ENCODE data around the gene RAB24. TPM values are rescaled to one million over a fixed set of nuclear protein-coding genes. Genes with fewer than 3 reads are reported as not detected.

Gene RAB24
- total and polyA plus RNA-seq, 2 experiments from 2014 or later: 27.1 to 27.7 TPM

GRCh38 chr5:177276886-177277285 is 26.6 kb downstream of the RAB24 start:
- Mint-ChIP-seq H3K9me3 (no peaks in the 10 kb centered on the region), H3K27me3 (ENCODE audit: insufficient read depth, low read depth, poor library complexity) (no peaks in the 10 kb centered on the region), H3K27ac (no peak overlapping the region), H3K4me1 (no peaks in the 10 kb centered on the region), H3K4me3 (no peak overlapping the region), H3K36me3 (ENCODE audit: low read depth) (peaks cover 84% of the 10 kb centered on the region)
- peaks cover 65% of the 10 kb centered on the region for H3K36me3 ChIP-seq (ENCODE audit: insufficient read depth)
- H3F3A ChIP-seq (replicated peaks; ENCODE audit: low read depth): peaks cover 11% of the 10 kb centered on the region; the same call in 1 of the 2 replicates
- TF ChIP-seq EZH2 (IDR thresholded peaks at IDR 0.05; ENCODE audit: low read depth, unreplicated experiment): no peak
- no peak for TF ChIP-seq CREB1 (CRISPR knock-in tag; IDR thresholded peaks at IDR 0.05; ENCODE audit: low read depth)
- no peak for TF ChIP-seq POLR2AphosphoS5 (IDR thresholded peaks at IDR 0.05; ENCODE audit: low read depth)
- no peak for TF ChIP-seq ZNF114 (CRISPR knock-in tag; IDR thresholded peaks at IDR 0.05)
- TF ChIP-seq, protein P1, sequence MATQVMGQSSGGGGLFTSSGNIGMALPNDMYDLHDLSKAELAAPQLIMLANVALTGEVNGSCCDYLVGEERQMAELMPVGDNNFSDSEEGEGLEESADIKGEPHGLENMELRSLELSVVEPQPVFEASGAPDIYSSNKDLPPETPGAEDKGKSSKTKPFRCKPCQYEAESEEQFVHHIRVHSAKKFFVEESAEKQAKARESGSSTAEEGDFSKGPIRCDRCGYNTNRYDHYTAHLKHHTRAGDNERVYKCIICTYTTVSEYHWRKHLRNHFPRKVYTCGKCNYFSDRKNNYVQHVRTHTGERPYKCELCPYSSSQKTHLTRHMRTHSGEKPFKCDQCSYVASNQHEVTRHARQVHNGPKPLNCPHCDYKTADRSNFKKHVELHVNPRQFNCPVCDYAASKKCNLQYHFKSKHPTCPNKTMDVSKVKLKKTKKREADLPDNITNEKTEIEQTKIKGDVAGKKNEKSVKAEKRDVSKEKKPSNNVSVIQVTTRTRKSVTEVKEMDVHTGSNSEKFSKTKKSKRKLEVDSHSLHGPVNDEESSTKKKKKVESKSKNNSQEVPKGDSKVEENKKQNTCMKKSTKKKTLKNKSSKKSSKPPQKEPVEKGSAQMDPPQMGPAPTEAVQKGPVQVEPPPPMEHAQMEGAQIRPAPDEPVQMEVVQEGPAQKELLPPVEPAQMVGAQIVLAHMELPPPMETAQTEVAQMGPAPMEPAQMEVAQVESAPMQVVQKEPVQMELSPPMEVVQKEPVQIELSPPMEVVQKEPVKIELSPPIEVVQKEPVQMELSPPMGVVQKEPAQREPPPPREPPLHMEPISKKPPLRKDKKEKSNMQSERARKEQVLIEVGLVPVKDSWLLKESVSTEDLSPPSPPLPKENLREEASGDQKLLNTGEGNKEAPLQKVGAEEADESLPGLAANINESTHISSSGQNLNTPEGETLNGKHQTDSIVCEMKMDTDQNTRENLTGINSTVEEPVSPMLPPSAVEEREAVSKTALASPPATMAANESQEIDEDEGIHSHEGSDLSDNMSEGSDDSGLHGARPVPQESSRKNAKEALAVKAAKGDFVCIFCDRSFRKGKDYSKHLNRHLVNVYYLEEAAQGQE (IDR thresholded peaks at IDR 0.05; ENCODE audit: unreplicated experiment): no peak
- TF ChIP-seq EZH2phosphoT487 (IDR thresholded peaks at IDR 0.05; ENCODE audit: unreplicated experiment): no peak
- no peak for TF ChIP-seq ETS1 (IDR thresholded peaks at IDR 0.05)
- no peak overlapping the region for H3K4me3 ChIP-seq
- H3K4me2 ChIP-seq: no peak overlapping the region
- H3K27me3 ChIP-seq (ENCODE audit: insufficient read depth): no peaks in the 10 kb centered on the region
- H4K20me1 ChIP-seq (replicated peaks; ENCODE audit: insufficient read depth): peaks cover 17% of the 10 kb centered on the region
- no peak overlapping the region for H3K27ac ChIP-seq (ENCODE audit: low read depth)
- H3K4me1 ChIP-seq (ENCODE audit: insufficient read depth): no peaks in the 10 kb centered on the region
- no peak for ATAC-seq
- no peak for DNase-seq (ENCODE audit: low spot score)
- 0 out of 2 replicates have a peak, but pooled peaks cover 4% of the 10 kb centered on the region for H3K79me2 ChIP-seq (replicated peaks; ENCODE audit: insufficient read depth)
- no peak overlapping the region for H2AFZ ChIP-seq
- H3K9me2 ChIP-seq (ENCODE audit: insufficient read depth): no peaks in the 10 kb centered on the region

- no peaks in the 10 kb centered on the region for H3K27me3 Mint-ChIP-seq (ENCODE audit: insufficient read depth, low read depth, poor library complexity)
- Histone ChIP-seq H4K20me1 (replicated peaks; ENCODE audit: insufficient read depth) (peaks cover 16% of the 10 kb centered on the region), H3K27ac (ENCODE audit: low read depth) (no peak overlapping the region), H3K27me3 (ENCODE audit: insufficient read depth) (no peaks in the 10 kb centered on the region), H3K36me3 (ENCODE audit: insufficient read depth) (peaks cover 62% of the 10 kb centered on the region), H3K4me2 (no peak overlapping the region), H2AFZ (no peak overlapping the region), H3K4me3 (no peak overlapping the region), H3F3A (replicated peaks; ENCODE audit: low read depth) (peaks cover 11% of the 10 kb centered on the region; the same call in 1 of the 2 replicates), H3K9me2 (ENCODE audit: insufficient read depth) (no peaks in the 10 kb centered on the region), H3K4me1 (ENCODE audit: insufficient read depth) (no peaks in the 10 kb centered on the region), H3K79me2 (replicated peaks; ENCODE audit: insufficient read depth) (peaks cover 4% of the 10 kb centered on the region; the same call in 1 of the 2 replicates)
- no peak overlapping the region for H3K4me3 Mint-ChIP-seq
- peaks cover 85% of the 10 kb centered on the region for H3K36me3 Mint-ChIP-seq (ENCODE audit: low read depth)
- ATAC-seq (no peak), DNase-seq (ENCODE audit: low spot score) (no peak)
- no peak overlapping the region for H3K27ac Mint-ChIP-seq
- H3K4me1 Mint-ChIP-seq: no peaks in the 10 kb centered on the region
- no peaks in the 10 kb centered on the region; the same call in 2 of the 3 replicates for H3K9me3 Mint-ChIP-seq
- TF ChIP-seq EZH2phosphoT487 (IDR thresholded peaks at IDR 0.05; ENCODE audit: unreplicated experiment) (no peak), NANOG (IDR thresholded peaks at IDR 0.05; ENCODE audit: borderline replicate concordance) (no peak), CTCF (conservative IDR thresholded peaks at IDR 0.05; ENCODE audit: low read depth in 2 of 2) (no peak), EZH2 (IDR thresholded peaks at IDR 0.05; ENCODE audit: low read depth, unreplicated experiment) (no peak), ETS1 (IDR thresholded peaks at IDR 0.05) (no peak), ZNF331 (CRISPR knock-in tag; IDR thresholded peaks at IDR 0.05; ENCODE audit: low read depth) (no peak), STAT1 (IDR thresholded peaks at IDR 0.05; ENCODE audit: unreplicated experiment) (no peak)
Measured at GRCh38 chr5:177275883-177276282, 27.6 kb downstream of the RAB24 start.

Measured in GM23338 (cell line).